Glutamatergic neuron (in vitro differentiated cells): Measurements from ENCODE around the gene LINC01488. TPM values are rescaled to one million over a fixed set of nuclear protein-coding genes. Genes with fewer than 3 reads are reported as not detected.

Experiments
- DNase-seq: peaks from one replicate; pipeline ENCODE4 v3.0.0; 2022
- H3K27ac Mint-ChIP-seq: one replicate; pipeline ENCODE4 v1.8.0; 2020; ENCODE audit warnings: mild to moderate bottlenecking, mixed read lengths, inconsistent platforms; ENCODE audit not compliant: unreplicated experiment
- H3K27me3 Mint-ChIP-seq: one replicate; pipeline ENCODE4 v1.8.0; 2020; ENCODE audit warnings: mild to moderate bottlenecking, moderate library complexity, mixed read lengths, inconsistent platforms; ENCODE audit not compliant: unreplicated experiment
- H3K36me3 Mint-ChIP-seq: one replicate; pipeline ENCODE4 v1.8.0; 2020; ENCODE audit warnings: mild to moderate bottlenecking, mixed read lengths, inconsistent platforms; ENCODE audit not compliant: unreplicated experiment
- H3K4me1 Mint-ChIP-seq: one replicate; pipeline ENCODE4 v1.8.0; 2020; ENCODE audit warnings: mild to moderate bottlenecking, low read depth, mixed read lengths, inconsistent platforms; ENCODE audit not compliant: unreplicated experiment
- H3K4me3 Mint-ChIP-seq: one replicate; pipeline ENCODE4 v1.8.0; 2020; ENCODE audit warnings: mild to moderate bottlenecking, mixed read lengths, inconsistent platforms; ENCODE audit not compliant: unreplicated experiment
- H3K9me3 Mint-ChIP-seq: one replicate; pipeline ENCODE4 v1.8.0; 2020; ENCODE audit warnings: mild to moderate bottlenecking, moderate library complexity, mixed read lengths, inconsistent platforms; ENCODE audit not compliant: unreplicated experiment
- total RNA-seq: library from RNA; stranded (reverse); fragmentation: NEBNext Ultra II Directional; extraction: Animal tissue kit (Norgen Biotek cat#: 25700); gene quantifications from one replicate; pipeline ENCODE4 v1.2.1, GENCODE V29; 2021; ENCODE audit not compliant: unreplicated experiment
- TF ChIP-seq, protein P1 (sequence below): fragments of 200-600 bp; sonication (generic); IDR thresholded peaks from one replicate; pipeline ENCODE4 v1.5.0; 2021; ENCODE audit not compliant: partially characterized antibody, unreplicated experiment

Gene LINC01488
- total RNA-seq, 1 donor from 2014 or later = not detected

- Mint-ChIP-seq H3K27me3 (peaks cover 4% of the 10 kb centered on the region), H3K36me3 (peaks cover 8% of the 10 kb centered on the region), H3K4me3 (no peak overlapping the region), H3K27ac (no peak overlapping the region), H3K4me1 (peaks cover 8% of the 10 kb centered on the region), H3K9me3 (peaks cover 7% of the 10 kb centered on the region)
- TF ChIP-seq, protein P1, sequence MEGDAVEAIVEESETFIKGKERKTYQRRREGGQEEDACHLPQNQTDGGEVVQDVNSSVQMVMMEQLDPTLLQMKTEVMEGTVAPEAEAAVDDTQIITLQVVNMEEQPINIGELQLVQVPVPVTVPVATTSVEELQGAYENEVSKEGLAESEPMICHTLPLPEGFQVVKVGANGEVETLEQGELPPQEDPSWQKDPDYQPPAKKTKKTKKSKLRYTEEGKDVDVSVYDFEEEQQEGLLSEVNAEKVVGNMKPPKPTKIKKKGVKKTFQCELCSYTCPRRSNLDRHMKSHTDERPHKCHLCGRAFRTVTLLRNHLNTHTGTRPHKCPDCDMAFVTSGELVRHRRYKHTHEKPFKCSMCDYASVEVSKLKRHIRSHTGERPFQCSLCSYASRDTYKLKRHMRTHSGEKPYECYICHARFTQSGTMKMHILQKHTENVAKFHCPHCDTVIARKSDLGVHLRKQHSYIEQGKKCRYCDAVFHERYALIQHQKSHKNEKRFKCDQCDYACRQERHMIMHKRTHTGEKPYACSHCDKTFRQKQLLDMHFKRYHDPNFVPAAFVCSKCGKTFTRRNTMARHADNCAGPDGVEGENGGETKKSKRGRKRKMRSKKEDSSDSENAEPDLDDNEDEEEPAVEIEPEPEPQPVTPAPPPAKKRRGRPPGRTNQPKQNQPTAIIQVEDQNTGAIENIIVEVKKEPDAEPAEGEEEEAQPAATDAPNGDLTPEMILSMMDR = no peak
- DNase-seq = no peak
Observed at GRCh38 chr11:69513663-69514224, 32.3 kb downstream of the LINC01488 start.

- no peak overlapping the region for H3K27ac Mint-ChIP-seq
- DNase-seq = no peak
- peaks cover 8% of the 10 kb centered on the region for H3K36me3 Mint-ChIP-seq
- H3K9me3 Mint-ChIP-seq = peaks cover 5% of the 10 kb centered on the region
- H3K4me3 Mint-ChIP-seq = no peak overlapping the region
- peaks cover 4% of the 10 kb centered on the region for H3K27me3 Mint-ChIP-seq
- TF ChIP-seq, protein P1 = no peak
- H3K4me1 Mint-ChIP-seq = peaks cover 8% of the 10 kb centered on the region
Observed at GRCh38 chr11:69514771-69515170, 33.3 kb downstream of the LINC01488 start.

GRCh38 chr11:69515271-69516245, 34.1 kb downstream of the LINC01488 start:
- H3K27me3 Mint-ChIP-seq = peaks cover 4% of the 10 kb centered on the region
- TF ChIP-seq, protein P1 = no peak
- H3K9me3 Mint-ChIP-seq = peaks cover 5% of the 10 kb centered on the region

DNA sequence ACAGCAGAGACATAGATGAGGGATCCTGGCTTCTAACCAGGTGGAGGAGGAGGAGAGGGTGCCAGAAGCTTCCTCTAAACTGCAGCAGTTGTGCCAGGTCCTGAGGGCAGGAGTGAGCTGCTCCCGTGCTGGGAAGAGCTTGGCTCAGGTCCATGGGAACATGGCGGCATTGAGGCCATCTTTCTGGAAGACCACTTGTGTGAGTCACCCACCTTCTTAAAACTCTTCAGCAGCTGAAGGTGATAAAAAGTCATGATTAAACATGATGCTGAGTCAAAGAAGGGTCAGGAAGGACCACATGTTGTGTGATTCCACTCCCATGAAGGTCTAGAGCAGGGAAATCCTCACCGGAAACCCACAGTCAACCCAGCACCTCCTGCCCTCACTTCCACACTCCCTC, 35.1 kb downstream of the LINC01488 start:
- H3K9me3 Mint-ChIP-seq = peaks cover 5% of the 10 kb centered on the region

More at GRCh38 chr11:69515271-69516245, 34.1 kb downstream of the LINC01488 start:
- Mint-ChIP-seq H3K36me3 (peaks cover 8% of the 10 kb centered on the region), H3K27ac (no peak overlapping the region), H3K4me3 (no peak overlapping the region), H3K4me1 (peaks cover 7% of the 10 kb centered on the region)
- DNase-seq = no peak

More for the DNA sequence above, 35.1 kb downstream of the LINC01488 start:
- Mint-ChIP-seq H3K27me3 (peaks cover 4% of the 10 kb centered on the region), H3K27ac (no peak overlapping the region), H3K4me3 (no peak overlapping the region), H3K4me1 (peaks cover 5% of the 10 kb centered on the region), H3K36me3 (peaks cover 8% of the 10 kb centered on the region)
- TF ChIP-seq, protein P1 = no peak
- no peak for DNase-seq
